Naive thymus-derived CD4-positive, alpha-beta T cell (primary cell): ENCODE measurements around the gene HCAR1. TPM values are rescaled to one million over a fixed set of nuclear protein-coding genes. Genes with fewer than 3 reads are reported as not detected.
"Not testable (repeated sequence)": the region's sequence is repeated elsewhere in the genome, so short reads cannot be mapped to it uniquely, and the experiment has no call there.

Source experiments
- ATAC-seq: fragments of 150-1000 bp; cut with Tn5 transposase; 2 replicates; pipeline ENCODE4 v1.10.0; 2021; ENCODE audit warnings: mild to moderate bottlenecking, moderate library complexity
- CTCF ChIA-PET: fragments of 350-600 bp; sonication (Branson Sonifier 250); formaldehyde crosslinking; loops from one replicate; lab custom pipeline; 2021; ENCODE audit warnings: antibody characterized with exemption; lab: Charles Lee
- POLR2A ChIA-PET: fragments of 350-600 bp; sonication (Branson Sonifier 250); formaldehyde crosslinking; loops from one replicate; lab custom pipeline; 2021; ENCODE audit warnings: antibody characterized with exemption, inconsistent platforms; lab: Charles Lee
- DNase-seq, 9 donors: peaks; one replicate each; pipeline versions ENCODE4 v3.0.0 to v3.0.0-alpha.2; 2020 to 2022; ENCODE audit warnings: mixed read lengths in 1 of 9
- H3K27ac ChIP-seq: one replicate; pipeline ENCODE4 v1.7.0; 2013; ENCODE audit warnings: mild to moderate bottlenecking, low read depth, low read length, moderate library complexity
- H3K27me3 ChIP-seq, 2 donors: one replicate each; pipeline ENCODE4 v1.7.0; 2013; ENCODE audit warnings: low read length in 2 of 2, mild to moderate bottlenecking in 2 of 2, moderate library complexity in 2 of 2; ENCODE audit not compliant: control insufficient read depth in 2 of 2, insufficient read depth in 2 of 2
- H3K36me3 ChIP-seq, 3 experiments: 1 replicate in 2 of 3; 2 replicates in 1 of 3; pipeline ENCODE4 v1.7.0; 2013; ENCODE audit warnings: low read length in 3 of 3, mild to moderate bottlenecking in 3 of 3, moderate library complexity in 1 of 3; ENCODE audit not compliant: insufficient read depth in 3 of 3, control insufficient read depth in 2 of 3
- H3K4me1 ChIP-seq, 2 donors: one replicate each; pipeline ENCODE4 v1.7.0; 2013; ENCODE audit warnings: low read length in 2 of 2, mild to moderate bottlenecking in 2 of 2, moderate library complexity in 1 of 2; ENCODE audit not compliant: control insufficient read depth in 2 of 2, insufficient read depth in 2 of 2
- H3K4me3 ChIP-seq: 2 replicates; pipeline ENCODE4 v1.7.0; 2013; ENCODE audit warnings: mild to moderate bottlenecking, low read length
- H3K9me3 ChIP-seq, 3 experiments: 1 replicate in 2 of 3; 2 replicates in 1 of 3; pipeline ENCODE4 v1.7.0; 2013; ENCODE audit warnings: low read length in 3 of 3; ENCODE audit not compliant: control insufficient read depth in 2 of 3
- H3K27ac Mint-ChIP-seq, 9 donors: one replicate each; pipeline ENCODE4 v1.8.0; 2020 to 2022; ENCODE audit warnings: mixed read lengths in 9 of 9, mild to moderate bottlenecking in 8 of 9, moderate library complexity in 5 of 9, inconsistent platforms in 2 of 9
- H3K27me3 Mint-ChIP-seq, 5 donors: one replicate each; pipeline ENCODE4 v1.8.0; 2021 to 2022; ENCODE audit warnings: mixed read lengths in 5 of 5, mild to moderate bottlenecking in 1 of 5
- H3K36me3 Mint-ChIP-seq, 5 donors: one replicate each; pipeline ENCODE4 v1.8.0; 2020 to 2022; ENCODE audit warnings: mixed read lengths in 5 of 5, mild to moderate bottlenecking in 3 of 5, inconsistent platforms in 1 of 5
- H3K4me1 Mint-ChIP-seq, 7 donors: one replicate each; pipeline ENCODE4 v1.8.0; 2020 to 2022; ENCODE audit warnings: mixed read lengths in 7 of 7, mild to moderate bottlenecking in 3 of 7, inconsistent platforms in 1 of 7
- H3K4me3 Mint-ChIP-seq, 10 donors: one replicate each; pipeline ENCODE4 v1.8.0; 2020 to 2022; ENCODE audit warnings: mild to moderate bottlenecking in 10 of 10, mixed read lengths in 10 of 10, moderate library complexity in 6 of 10, inconsistent platforms in 2 of 10
- H3K9me3 Mint-ChIP-seq, 11 donors: one replicate each; pipeline ENCODE4 v1.8.0; 2020 to 2022; ENCODE audit warnings: mixed read lengths in 11 of 11, mild to moderate bottlenecking in 4 of 11, inconsistent platforms in 1 of 11, moderate library complexity in 1 of 11
- intact Hi-C, 2 donors: fragments of 100-400 bp; cut with micrococcal nuclease; formaldehyde crosslinking; loops; one replicate each; pipeline ENCODE4 v1.15.1; 2023
- polyA plus RNA-seq, 2 donors: library from polyadenylated mRNA; unstranded; fragments of 300-500 nt; fragmentation: Illumina TruSeq; gene quantifications; one replicate each; pipeline ENCODE4 v1.2.3, GENCODE V29; 2021
- total RNA-seq, 6 experiments: library from RNA in 5 of 6; stranded (reverse) in 5 of 6; gene quantifications; 1 replicate in 5 of 6; 2 replicates in 1 of 6; pipeline ENCODE4 v1.2.3 and lab custom pipeline; 2021 to 2026

The HCAR1 gene
- total and polyA plus RNA-seq, 7 experiments from 2014 or later: 0.12 to 2.8 TPM; not detected in 5

DNA sequence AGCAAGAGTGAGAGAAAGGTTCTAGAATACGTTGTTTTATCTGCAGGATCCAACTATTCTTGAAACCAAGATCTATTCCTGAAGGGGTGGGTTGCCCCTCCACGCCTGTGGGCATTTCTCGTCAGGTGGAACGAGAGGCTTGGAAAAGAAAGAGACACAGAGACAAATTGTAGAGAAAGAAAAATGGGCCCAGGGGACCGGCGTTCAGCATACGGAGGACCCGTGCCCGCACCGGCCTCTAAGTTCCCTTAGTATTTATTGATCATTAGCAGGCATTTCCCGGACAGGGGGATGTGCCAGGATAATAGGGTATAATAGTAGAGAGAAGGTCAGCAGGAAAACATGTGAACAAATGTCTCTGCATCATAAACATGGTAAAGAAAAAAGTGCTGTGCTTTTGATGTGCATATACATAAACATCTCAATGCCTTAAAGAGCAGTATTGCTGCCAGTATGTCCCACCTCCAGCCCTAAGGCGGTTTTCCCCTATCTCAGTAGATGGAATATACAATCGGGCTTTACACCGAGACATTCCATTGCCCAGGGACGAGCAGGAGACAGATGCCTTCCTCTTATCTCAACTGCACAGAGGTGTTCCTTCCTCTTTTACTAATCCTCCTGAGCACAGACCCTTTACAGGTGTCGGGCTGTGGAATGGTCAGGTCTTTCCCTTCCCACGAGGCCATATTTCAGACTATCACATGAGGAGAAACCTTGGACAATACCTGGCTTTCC is 20.3 kb upstream of the HCAR1 start:
- POLR2A ChIA-PET, H3K9me3 Mint-ChIP-seq, H3K27me3 Mint-ChIP-seq, CTCF ChIA-PET, H3K27me3 ChIP-seq, ATAC-seq, H3K4me3 ChIP-seq, DNase-seq, H3K9me3 ChIP-seq: not testable (repeated sequence)
- Histone ChIP-seq H3K36me3 (peaks cover 4 to 18% (median 4%) of the 10 kb centered on the region in 3 experiments), H3K4me1 (peaks cover 12 to 19% of the 10 kb centered on the region in 2 donors), H3K27ac (peak overlapping the region; percentile 94)
- Mint-ChIP-seq H3K4me1 (peaks cover 16 to 53% (median 45%) of the 10 kb centered on the region in 7 donors), H3K4me3 (peak overlapping the region; percentile 72 to 100 (median 96)), H3K27ac (peak overlapping the region; percentile 72 to 98 (median 92)), H3K36me3 (peaks cover 3 to 19% (median 18%) of the 10 kb centered on the region in 5 donors)
- intact Hi-C loops: loop anchor here (5.0 to 10.0 kb wide), 5 partner anchors 416 to 961 kb away; partner anchors contain the start of genes SBNO1 (in 2 of the 2), ATP6V0A2 (in 1 of the 2) and TMED2 (in 1 of the 2)

DNA sequence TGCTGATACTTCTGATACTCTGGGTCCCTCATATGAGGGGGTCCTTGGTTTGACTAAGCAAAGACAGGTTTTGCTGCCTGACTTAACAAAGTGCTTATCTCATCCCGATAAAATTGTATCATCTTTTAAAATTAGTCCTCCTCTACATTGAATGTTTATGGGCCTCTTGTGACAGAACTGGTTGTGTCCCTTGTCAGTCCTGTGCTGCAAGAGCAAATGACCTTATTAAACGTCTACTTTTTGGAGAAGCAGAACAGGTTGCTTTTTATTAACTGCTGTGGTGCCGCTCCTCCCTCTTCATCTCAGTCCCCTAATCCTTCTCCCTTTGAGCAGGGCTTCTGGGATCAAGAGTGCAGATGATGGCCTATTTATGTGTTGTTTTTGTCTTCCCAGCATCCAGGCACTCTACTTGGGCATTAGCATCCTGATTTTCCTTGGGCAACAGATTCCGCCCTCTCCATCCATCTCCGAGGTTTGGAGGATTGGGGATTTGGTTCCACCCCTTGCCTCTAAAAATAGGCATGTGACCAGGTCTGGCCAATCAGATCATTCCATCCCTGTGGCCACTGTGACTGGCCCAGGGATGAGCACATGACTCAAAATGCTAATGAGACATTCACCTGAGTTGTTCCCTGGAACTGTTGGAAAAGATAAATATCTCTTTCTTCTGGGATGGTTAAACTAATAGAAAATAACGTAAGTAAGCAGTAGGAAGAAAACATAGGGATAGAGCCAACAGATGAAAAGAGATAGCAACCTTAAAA is 19.1 kb upstream of the HCAR1 start:
- POLR2A ChIA-PET: no interaction called here

DNA sequence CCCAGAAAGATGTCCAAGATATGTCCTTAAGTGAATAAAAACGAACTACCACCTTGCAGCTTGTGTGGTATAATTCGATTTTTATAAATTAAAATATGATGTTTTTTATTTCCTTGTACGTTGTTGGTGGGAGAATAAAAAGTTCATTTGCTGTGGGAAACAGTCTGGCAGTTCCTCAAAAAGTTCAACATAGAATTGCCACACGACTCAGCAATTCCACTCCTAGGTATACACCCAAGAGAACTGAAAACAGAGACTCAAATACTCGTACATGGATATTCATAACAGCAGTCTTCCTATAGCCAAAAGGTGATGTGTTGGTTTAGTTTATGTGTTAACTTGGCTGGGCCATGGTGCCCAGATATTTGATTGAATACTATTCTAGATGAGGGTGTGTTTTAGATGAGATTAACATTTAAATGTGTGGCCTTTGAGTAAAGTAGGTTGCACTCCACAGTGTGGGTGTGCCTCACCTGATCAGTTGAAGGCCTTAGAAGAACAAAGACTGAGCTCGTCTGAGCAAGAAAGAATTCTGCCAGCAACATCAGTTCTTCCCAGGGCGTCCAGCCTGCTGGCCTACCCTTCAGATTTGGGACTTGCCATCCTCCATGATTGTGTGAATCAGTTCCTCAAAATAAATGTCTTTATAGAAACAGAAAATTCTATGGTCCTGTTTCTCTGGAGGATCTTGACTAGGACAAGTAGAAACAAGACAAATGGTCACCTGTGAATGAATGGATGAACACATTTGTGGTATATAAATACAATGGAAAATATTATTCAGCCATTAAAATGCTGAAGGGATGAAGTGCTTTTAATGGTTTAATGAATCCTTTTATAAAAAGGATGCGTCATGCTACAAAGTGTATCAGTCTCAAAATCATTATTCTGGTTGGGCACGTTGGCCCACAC is 16.8 kb upstream of the HCAR1 start:
- POLR2A ChIA-PET: no interaction called here
- H3K4me1 ChIP-seq: peaks cover 0 to 3% of the 10 kb centered on the region in 2 donors
- peaks cover 0 to 21% (median 18%) of the 10 kb centered on the region in 7 donors for H3K4me1 Mint-ChIP-seq
- peaks cover 0 to 1% (median 0%) of the 10 kb centered on the region in 5 donors for H3K36me3 Mint-ChIP-seq
- no peaks in the 10 kb centered on the region for H3K9me3 ChIP-seq
- H3K4me3 ChIP-seq: no peak overlapping the region
- H3K27me3 ChIP-seq: no peaks in the 10 kb centered on the region
- no peaks in the 10 kb centered on the region for H3K36me3 ChIP-seq
- H3K27ac Mint-ChIP-seq: no peak overlapping the region
- intact Hi-C loops: no loop called here
- DNase-seq (no peak), ATAC-seq (no peak)
- no peaks in the 10 kb centered on the region for H3K27me3 Mint-ChIP-seq
- H3K27ac ChIP-seq: no peak overlapping the region
- no peak overlapping the region for H3K4me3 Mint-ChIP-seq
- no peaks in the 10 kb centered on the region for H3K9me3 Mint-ChIP-seq
- CTCF ChIA-PET: no interaction called here

More for the DNA sequence above, 19.1 kb upstream of the HCAR1 start:
- peak overlapping the region in 3 of 9 donors; percentile 4 to 83 (median 9) for H3K27ac Mint-ChIP-seq
- ATAC-seq (no peak), DNase-seq (no peak)
- Histone ChIP-seq H3K27me3 (no peaks in the 10 kb centered on the region), H3K36me3 (peaks cover 0 to 13% (median 4%) of the 10 kb centered on the region in 3 experiments), H3K4me3 (no peak overlapping the region), H3K9me3 (no peaks in the 10 kb centered on the region), H3K4me1 (peaks cover 12 to 18% of the 10 kb centered on the region in 2 donors), H3K27ac (no peak overlapping the region)
- H3K27me3 Mint-ChIP-seq: no peaks in the 10 kb centered on the region
- CTCF ChIA-PET: no interaction called here
- H3K9me3 Mint-ChIP-seq: no peaks in the 10 kb centered on the region
- H3K4me1 Mint-ChIP-seq: peaks cover 12 to 43% (median 35%) of the 10 kb centered on the region in 7 donors
- intact Hi-C loops: loop anchor here (5.0 to 10.0 kb wide), 5 partner anchors 415 to 963 kb away; partner anchors contain the start of genes SBNO1 (in 2 of the 2), ATP6V0A2 (in 1 of the 2) and TMED2 (in 1 of the 2)
- H3K36me3 Mint-ChIP-seq: peaks cover 3 to 12% (median 11%) of the 10 kb centered on the region in 5 donors
- H3K4me3 Mint-ChIP-seq: peak overlapping the region in 1 of 10 donors; percentile 43

DNA sequence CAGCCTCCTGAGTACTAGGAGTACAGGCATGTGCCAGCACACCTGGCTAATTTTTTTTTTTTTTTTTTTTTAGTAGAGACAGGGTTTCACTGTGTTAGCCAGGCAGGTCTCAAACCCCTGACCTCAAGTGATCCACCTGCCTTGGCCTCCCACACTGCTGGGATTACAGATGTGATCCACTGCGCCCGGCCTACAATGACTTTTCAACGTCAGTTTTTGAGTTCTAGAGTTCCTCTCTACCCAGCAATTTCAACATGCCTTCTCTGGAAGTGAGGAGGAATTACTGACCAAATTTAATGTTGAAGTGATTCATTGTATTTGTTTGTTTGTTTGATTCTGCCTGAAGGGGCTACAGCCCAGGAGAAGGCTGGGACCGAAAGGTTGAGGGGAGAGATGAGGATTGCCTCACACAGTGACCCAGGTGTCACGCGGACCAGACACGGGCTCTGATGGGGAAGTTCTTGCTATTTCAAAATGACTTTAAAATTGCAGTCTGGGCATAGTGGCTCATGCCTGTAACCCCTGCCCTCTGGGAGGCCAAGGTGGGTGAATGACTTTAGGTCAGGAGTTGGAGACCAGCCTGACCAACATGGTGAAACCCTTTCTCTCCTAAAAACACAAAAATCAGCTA is 13.4 kb upstream of the HCAR1 start:
- peaks cover 0 to 7% (median 0%) of the 10 kb centered on the region in 7 donors for H3K4me1 Mint-ChIP-seq
- ATAC-seq (peak; percentile 74), DNase-seq (no peak)
- H3K27me3 Mint-ChIP-seq: no peaks in the 10 kb centered on the region
- Histone ChIP-seq H3K4me1 (no peaks in the 10 kb centered on the region), H3K36me3 (no peaks in the 10 kb centered on the region), H3K27me3 (no peaks in the 10 kb centered on the region), H3K4me3 (no peak overlapping the region), H3K9me3 (no peaks in the 10 kb centered on the region), H3K27ac (no peak overlapping the region)
- ChIA-PET POLR2A (no interaction called here), CTCF (no interaction called here)
- no peak overlapping the region for H3K4me3 Mint-ChIP-seq
- no peak overlapping the region for H3K27ac Mint-ChIP-seq
- no peaks in the 10 kb centered on the region for H3K36me3 Mint-ChIP-seq
- H3K9me3 Mint-ChIP-seq: no peaks in the 10 kb centered on the region
- intact Hi-C loops: no loop called here

DNA sequence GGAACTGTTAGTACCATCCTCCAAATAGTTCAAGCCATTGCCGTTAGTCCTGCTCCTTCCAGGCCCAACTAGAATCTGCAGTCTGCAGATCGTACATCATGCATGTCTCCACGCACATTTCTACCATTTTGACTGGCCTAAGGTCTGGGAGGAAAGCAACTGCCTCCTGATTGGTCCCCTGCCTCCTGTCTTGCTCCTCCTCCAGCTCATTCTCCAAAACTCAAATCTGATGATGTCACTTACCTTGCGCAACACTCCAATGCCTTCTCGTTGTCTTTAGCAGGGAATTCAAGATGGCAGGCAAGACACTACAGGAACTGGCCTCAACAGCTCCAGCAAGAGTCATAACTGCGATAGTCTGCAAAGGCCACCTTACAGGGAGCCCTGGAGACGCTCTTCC is 9.7 kb upstream of the HCAR1 start:
- ChIA-PET CTCF (no interaction called here), POLR2A (no interaction called here)
- no peaks in the 10 kb centered on the region for H3K27me3 Mint-ChIP-seq
- Histone ChIP-seq H3K4me1 (no peaks in the 10 kb centered on the region), H3K27ac (no peak overlapping the region), H3K27me3 (no peaks in the 10 kb centered on the region), H3K4me3 (no peak overlapping the region), H3K36me3 (no peaks in the 10 kb centered on the region), H3K9me3 (no peaks in the 10 kb centered on the region)
- H3K27ac Mint-ChIP-seq: no peak overlapping the region
- no peak overlapping the region for H3K4me3 Mint-ChIP-seq
- peaks cover 0 to 8% (median 0%) of the 10 kb centered on the region in 7 donors for H3K4me1 Mint-ChIP-seq
- intact Hi-C loops: no loop called here
- H3K36me3 Mint-ChIP-seq: peaks cover 0 to 2% (median 0%) of the 10 kb centered on the region in 5 donors
- ATAC-seq (no peak), DNase-seq (no peak)
- peaks cover 0 to 5% (median 0%) of the 10 kb centered on the region in 11 donors for H3K9me3 Mint-ChIP-seq

DNA sequence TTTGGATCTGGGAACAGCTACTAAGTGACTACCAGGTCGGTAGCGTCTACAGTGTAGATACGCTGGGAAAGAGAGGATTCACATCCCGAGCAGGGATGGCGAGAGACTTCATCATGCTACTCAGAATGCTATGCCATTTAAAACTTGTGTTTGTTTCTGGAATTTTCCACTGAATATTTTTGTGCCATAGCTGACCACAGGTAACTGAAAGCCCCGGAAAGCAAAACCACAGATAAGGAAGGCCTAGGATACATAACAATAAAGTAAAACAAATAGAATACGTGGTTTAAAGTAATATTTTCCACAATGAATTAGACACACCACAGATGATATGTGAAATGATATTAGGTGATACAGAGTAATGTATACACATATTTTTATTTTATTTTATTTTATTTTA is 7.9 kb upstream of the HCAR1 start:
- ATAC-seq: no peak

More for the DNA sequence above, 7.9 kb upstream of the HCAR1 start:
- intact Hi-C loops: no loop called here
- no peaks in the 10 kb centered on the region for H3K27me3 ChIP-seq
- no peaks in the 10 kb centered on the region for H3K36me3 ChIP-seq
- H3K9me3 ChIP-seq: no peaks in the 10 kb centered on the region
- ChIA-PET CTCF (no interaction called here), POLR2A (interaction anchor here (0.5 kb wide), 1 partner anchor 13 kb away, joined by 3 read pairs; no protein-coding TSS in a partner anchor)
- Mint-ChIP-seq H3K4me1 (peaks cover 3 to 15% (median 6%) of the 10 kb centered on the region in 7 donors), H3K36me3 (peaks cover 0 to 2% (median 0%) of the 10 kb centered on the region in 5 donors), H3K27ac (no peak overlapping the region), H3K4me3 (no peak overlapping the region), H3K9me3 (peaks cover 0 to 5% (median 0%) of the 10 kb centered on the region in 11 donors), H3K27me3 (no peaks in the 10 kb centered on the region)
- DNase-seq: no peak
- H3K4me3 ChIP-seq: no peak overlapping the region
- H3K4me1 ChIP-seq: no peaks in the 10 kb centered on the region
- H3K27ac ChIP-seq: no peak overlapping the region
